A549 (cell line): ENCODE results near the gene ASPSCR1.

Experiments used
- MAZ ChIP-seq: fragments of 150-350 bp; IDR thresholded peaks from 2 replicates; pipeline ENCODE4 v1.6.1; 2014; ENCODE audit warnings: antibody characterized with exemption, low read depth, low read length, borderline replicate concordance
- TF ChIP-seq, protein P1 (sequence below): fragments of >200 bp; sonication (Bioruptor Twin); formaldehyde crosslinking; IDR thresholded peaks from 3 replicates; pipeline ENCODE4 v1.5.1; 2016

DNA sequence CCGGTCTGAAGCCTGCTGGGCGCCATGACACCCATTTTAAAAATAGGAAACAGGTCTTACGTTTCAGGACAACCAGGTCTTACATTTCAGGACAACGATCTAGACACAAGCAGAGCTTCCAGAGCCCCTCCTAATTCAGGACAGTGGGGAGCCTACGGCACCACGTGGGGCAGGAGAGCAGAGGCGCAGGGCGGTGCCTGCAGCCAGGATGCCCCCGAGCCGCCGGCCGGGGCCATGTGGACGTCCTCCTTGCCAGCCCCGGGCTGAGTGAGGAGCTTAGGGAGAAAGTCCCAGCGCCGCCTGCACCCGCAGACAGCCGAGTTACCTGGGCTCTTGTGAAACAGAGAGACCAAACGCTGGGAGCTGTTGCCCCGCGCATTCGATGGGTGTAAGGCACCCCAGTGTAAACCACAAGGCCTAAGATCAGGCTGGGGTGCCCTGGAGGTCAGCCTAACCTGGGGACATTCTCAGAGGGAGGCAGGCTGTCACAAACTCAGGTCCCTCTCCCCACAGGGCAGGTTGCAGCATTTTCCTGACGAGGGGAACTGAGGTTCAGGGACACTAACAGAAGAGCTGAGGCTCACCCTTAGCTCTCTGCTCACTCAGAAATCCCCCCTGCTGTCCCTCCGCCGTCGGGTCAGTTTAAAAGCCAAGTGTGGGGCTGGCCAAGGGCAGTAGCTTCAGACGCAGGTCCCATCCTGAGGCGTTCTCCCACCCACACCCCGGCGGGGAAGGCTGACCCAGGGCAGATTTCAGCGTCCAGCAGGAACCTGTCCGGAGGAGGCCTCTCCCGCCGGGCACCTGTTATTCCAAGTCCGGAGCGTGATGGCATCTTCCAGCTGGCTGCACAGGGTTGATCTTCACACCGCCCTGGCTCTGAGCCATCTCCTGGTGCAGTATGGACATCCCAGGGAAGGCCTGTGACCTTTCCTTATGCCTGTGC, 14.7 kb upstream of the ASPSCR1 start:
- TF ChIP-seq, protein P1, sequence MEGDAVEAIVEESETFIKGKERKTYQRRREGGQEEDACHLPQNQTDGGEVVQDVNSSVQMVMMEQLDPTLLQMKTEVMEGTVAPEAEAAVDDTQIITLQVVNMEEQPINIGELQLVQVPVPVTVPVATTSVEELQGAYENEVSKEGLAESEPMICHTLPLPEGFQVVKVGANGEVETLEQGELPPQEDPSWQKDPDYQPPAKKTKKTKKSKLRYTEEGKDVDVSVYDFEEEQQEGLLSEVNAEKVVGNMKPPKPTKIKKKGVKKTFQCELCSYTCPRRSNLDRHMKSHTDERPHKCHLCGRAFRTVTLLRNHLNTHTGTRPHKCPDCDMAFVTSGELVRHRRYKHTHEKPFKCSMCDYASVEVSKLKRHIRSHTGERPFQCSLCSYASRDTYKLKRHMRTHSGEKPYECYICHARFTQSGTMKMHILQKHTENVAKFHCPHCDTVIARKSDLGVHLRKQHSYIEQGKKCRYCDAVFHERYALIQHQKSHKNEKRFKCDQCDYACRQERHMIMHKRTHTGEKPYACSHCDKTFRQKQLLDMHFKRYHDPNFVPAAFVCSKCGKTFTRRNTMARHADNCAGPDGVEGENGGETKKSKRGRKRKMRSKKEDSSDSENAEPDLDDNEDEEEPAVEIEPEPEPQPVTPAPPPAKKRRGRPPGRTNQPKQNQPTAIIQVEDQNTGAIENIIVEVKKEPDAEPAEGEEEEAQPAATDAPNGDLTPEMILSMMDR = no peak
- TF ChIP-seq MAZ = no peak
